Left renal pelvis (tissue), 4 donors: ENCODE results near the gene RTL9. TPM values are rescaled to one million over a fixed set of nuclear protein-coding genes. Genes with fewer than 3 reads are reported as not detected.
A peak's percentile ranks its signal among the peaks of the same experiment; 100 is the strongest.
"Not testable (repeated sequence)": the region's sequence is repeated elsewhere in the genome, so short reads cannot be mapped to it uniquely, and the experiment has no call there.

Experiments used
- DNase-seq, 4 donors: peaks; one replicate each; pipeline ENCODE4 v3.0.0-alpha.2; 2013; ENCODE audit warnings: low read depth in 4 of 4, low spot score in 3 of 4
- polyA plus RNA-seq, 4 donors: library from polyadenylated mRNA; unstranded; fragments of 120-200 nt; gene quantifications; one replicate each; pipeline ENCODE4 v1.2.1, GENCODE V29; 2013; ENCODE audit not compliant: insufficient read length in 4 of 4

RTL9 gene
- polyA plus RNA-seq, 4 donors: 0.20 to 0.41 (median 0.23) TPM

GRCh38 chrX:110403441-110404238 lies 45.0 kb downstream of the RTL9 start:
- no peak for DNase-seq

DNA sequence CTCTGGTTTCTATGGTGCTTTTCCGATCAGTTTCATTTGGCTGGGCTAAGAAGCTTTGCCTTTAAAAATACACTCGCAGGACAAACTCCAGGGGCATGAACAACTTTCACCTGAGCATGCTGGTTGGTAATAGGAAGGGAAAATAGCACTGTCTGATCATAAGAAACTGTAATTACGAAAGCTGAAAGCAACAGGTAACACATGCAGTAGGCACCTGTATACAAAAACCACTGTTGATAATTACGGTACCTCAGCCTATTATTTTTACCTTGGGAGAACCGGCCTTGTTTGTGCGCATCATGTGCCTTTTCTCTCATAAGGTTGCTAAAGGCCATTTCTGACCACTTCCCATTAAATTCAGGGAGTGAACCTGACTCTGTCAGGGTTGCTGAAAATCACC lies 45.7 kb downstream of the RTL9 start:
- no peak for DNase-seq

DNA sequence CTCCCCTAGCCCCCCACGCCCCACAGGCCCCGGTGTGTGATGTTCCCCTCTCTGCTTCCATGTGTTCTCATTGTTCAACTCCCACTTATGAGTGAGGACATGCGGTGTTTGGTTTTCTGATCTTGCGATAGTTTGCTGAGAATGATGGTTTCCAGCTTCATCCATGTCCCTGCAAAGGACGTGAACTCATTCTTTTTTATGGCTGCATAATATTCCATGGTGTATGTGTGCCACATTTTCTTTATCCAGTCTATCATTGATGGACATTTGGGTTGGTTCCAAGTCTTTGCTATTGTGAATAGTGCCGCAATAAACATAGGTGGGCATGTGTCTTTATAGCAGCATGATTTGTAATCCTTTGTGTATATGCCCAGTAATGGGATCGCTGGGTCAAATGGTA lies 47.6 kb downstream of the RTL9 start:
- DNase-seq: not testable (repeated sequence)

- DNase-seq: no peak
Observed at GRCh38 chrX:110406822-110407221, 48.2 kb downstream of the RTL9 start.

- DNase-seq: peak in 1 of 4 donors; percentile 36
Observed at GRCh38 chrX:110407910-110408545, 49.4 kb downstream of the RTL9 start.

Other genes starting within 250 kb of the RTL9 start
- 10 to 100 TPM; 10.0 to 21.3 (median 19.6) TPM for gene AMMECR1, start 40.8 kb upstream of the RTL9 start, polyA plus RNA-seq